PC-9 (cell line): Measurements from ENCODE around the gene M1AP. TPM values are rescaled to one million over a fixed set of nuclear protein-coding genes. Genes with fewer than 3 reads are reported as not detected.
A peak's percentile ranks its signal among the peaks of the same experiment; 100 is the strongest.

Experiments used
- BruUV-seq: library from RNA; stranded (reverse); fragments of 400-500 nt; replicated peaks from 2 replicates; lab custom pipeline; 2021; lab: Mats Ljungman, UMichigan
- CTCF ChIA-PET: fragments of 300-600 bp; sonication (Branson Sonifier 250); formaldehyde crosslinking; loops from one replicate; lab custom pipeline; 2022; ENCODE audit warnings: antibody characterized with exemption; lab: Charles Lee
- POLR2A ChIA-PET: fragments of 300-600 bp; sonication (Branson Sonifier 250); formaldehyde crosslinking; loops from one replicate; lab custom pipeline; 2022; ENCODE audit warnings: antibody characterized with exemption; ENCODE audit not compliant: unreplicated experiment; lab: Charles Lee
- DNase-seq, 2 experiments: peaks; one replicate each; pipeline versions ENCODE4 v3.0.0 to v3.0.0-alpha.2; 2015 to 2022; ENCODE audit warnings: mixed read lengths in 1 of 2
- H2AFZ ChIP-seq: fragments of 200-600 bp; sonication (generic); 2 replicates; pipeline ENCODE4 v1.8.1; 2017; ENCODE audit warnings: antibody characterized with exemption
- H3F3A ChIP-seq: fragments of 200-600 bp; sonication (generic); 2 replicates; pipeline ENCODE4 v1.8.1; 2017; ENCODE audit warnings: antibody characterized with exemption, mild to moderate bottlenecking, low read depth; ENCODE audit not compliant: insufficient read depth
- H3K27ac ChIP-seq: fragments of 200-600 bp; sonication (generic); 2 replicates; pipeline ENCODE4 v1.6.1; 2016; ENCODE audit warnings: mixed run types
- H3K27me3 ChIP-seq: fragments of 200-600 bp; sonication (generic); 2 replicates; pipeline ENCODE4 v1.6.1; 2016; ENCODE audit warnings: low read depth, mixed run types; ENCODE audit not compliant: insufficient read depth
- H3K36me3 ChIP-seq: fragments of 200-600 bp; sonication (generic); 2 replicates; pipeline ENCODE4 v1.6.1; 2016; ENCODE audit warnings: low read depth, mixed run types
- H3K4me1 ChIP-seq: fragments of 200-600 bp; sonication (generic); replicated peaks from 2 replicates; pipeline ENCODE4 v1.6.1; 2016; ENCODE audit warnings: mixed run types; ENCODE audit not compliant: insufficient read depth
- H3K4me2 ChIP-seq: fragments of 200-600 bp; sonication (generic); 2 replicates; pipeline ENCODE4 v1.6.1; 2017; ENCODE audit warnings: mixed run types
- H3K4me3 ChIP-seq: fragments of 200-600 bp; sonication (generic); 2 replicates; pipeline ENCODE4 v1.6.1; 2016; ENCODE audit warnings: mixed run types
- H3K79me2 ChIP-seq: fragments of 200-600 bp; sonication (generic); 2 replicates; pipeline ENCODE4 v1.6.1; 2017; ENCODE audit warnings: low read depth, mixed run types
- H3K9me2 ChIP-seq: fragments of 200-600 bp; sonication (generic); 2 replicates; pipeline ENCODE4 v1.8.1; 2017; ENCODE audit warnings: mild to moderate bottlenecking; ENCODE audit not compliant: insufficient read depth
- H3K9me3 ChIP-seq: fragments of 200-600 bp; sonication (generic); 2 replicates; pipeline ENCODE4 v1.8.1; 2016; ENCODE audit warnings: low read depth; ENCODE audit not compliant: insufficient read depth
- H4K20me1 ChIP-seq: fragments of 200-600 bp; sonication (generic); 2 replicates; pipeline ENCODE4 v1.8.1; 2017; ENCODE audit not compliant: insufficient read depth
- CTCF ChIP-seq: fragments of 200-600 bp; sonication (generic); conservative IDR thresholded peaks from 2 replicates; pipeline ENCODE4 v1.6.1; 2017; ENCODE audit warnings: mixed run types, antibody characterized with exemption, mild to moderate bottlenecking, moderate library complexity
- EZH2 ChIP-seq: fragments of 200-600 bp; sonication (generic); IDR thresholded peaks from 2 replicates; pipeline ENCODE4 v1.8.0; 2017; ENCODE audit warnings: antibody characterized with exemption, low read depth
- intact Hi-C: fragments of 100-400 bp; cut with micrococcal nuclease; formaldehyde crosslinking; loops from one replicate; pipeline ENCODE4 v1.10.0; 2022; ENCODE audit not compliant: unreplicated experiment
- total RNA-seq: library from RNA; stranded (reverse); gene quantifications from 2 replicates; pipeline ENCODE4 v1.2.3, GENCODE V29; 2021

M1AP gene
- total RNA-seq, 1 experiment from 2014 or later, result 7.7 TPM

GRCh38 chr2:74529357-74530238, 118.5 kb downstream of the M1AP start, which contains the start of the genes AUP1 and HTRA2:
AUP1 (minus strand) TSS chr2:74529706; CDS start chr2:74529629, 77 bp downstream.
HTRA2 (plus strand) TSS chr2:74529933; CDS start chr2:74530007, 74 bp downstream.
- TF ChIP-seq EZH2 (no peak), CTCF (no peak)
- DNase-seq, result peak; percentile 97 to 98
- BruUV-seq, result no TSS peak
- H3K4me2 ChIP-seq, result peak within 1 kb of the TSS; percentile 99
- no peaks in the 10 kb centered on the region for H3K9me3 ChIP-seq
- ChIA-PET POLR2A (interaction anchor here (0.6 to 1.0 kb wide), 6 partner anchors 12 to 331 kb away, joined by 3 to 4 read pairs (median 3); no protein-coding TSS in a partner anchor), CTCF (interaction anchor here (0.5 to 0.7 kb wide), 2 partner anchors 46 to 58 kb away, joined by 3 to 8 read pairs; no protein-coding TSS in a partner anchor)
- H3F3A ChIP-seq, result peaks cover 12% of the 10 kb centered on the region; the same call in 1 of the 2 replicates
- H3K27me3 ChIP-seq, result no peaks in the 10 kb centered on the region
- peaks cover 37% of the 10 kb centered on the region for H3K79me2 ChIP-seq
- peaks cover 9% of the 10 kb centered on the region; the same call in 1 of the 2 replicates for H4K20me1 ChIP-seq
- H2AFZ ChIP-seq, result peak within 1 kb of the TSS; percentile 94
- peaks cover 18% of the 10 kb centered on the region for H3K4me1 ChIP-seq
- H3K4me3 ChIP-seq, result peak within 1 kb of the TSS; percentile 93
- no peaks in the 10 kb centered on the region for H3K9me2 ChIP-seq
- H3K36me3 ChIP-seq, result peaks cover 18% of the 10 kb centered on the region
- intact Hi-C loops, result loop anchor here (1.0 to 5.0 kb wide), 6 partner anchors 22 to 262 kb away; partner anchors contain the start of genes PCGF1 and TTC31
- H3K27ac ChIP-seq, result peak within 1 kb of the TSS; percentile 48

GRCh38 chr2:74528600-74529356, 119.4 kb downstream of the M1AP start:
- Histone ChIP-seq H3K36me3 (peaks cover 18% of the 10 kb centered on the region), H3K9me3 (no peaks in the 10 kb centered on the region), H3K4me3 (peak overlapping the region; percentile 93), H3K27ac (peak overlapping the region; percentile 48), H4K20me1 (peaks cover 9% of the 10 kb centered on the region; the same call in 1 of the 2 replicates), H2AFZ (peak overlapping the region; percentile 83), H3K9me2 (no peaks in the 10 kb centered on the region), H3K4me2 (peak overlapping the region; percentile 99), H3K27me3 (no peaks in the 10 kb centered on the region), H3K79me2 (peaks cover 37% of the 10 kb centered on the region), H3F3A (peaks cover 12% of the 10 kb centered on the region; the same call in 1 of the 2 replicates), H3K4me1 (peaks cover 18% of the 10 kb centered on the region)
- ChIA-PET CTCF (no interaction called here), POLR2A (interaction anchor here (0.6 to 1.0 kb wide), 3 partner anchors 11 to 41 kb away, joined by 3 read pairs; no protein-coding TSS in a partner anchor)
- BruUV-seq, result TSS peak; percentile 58
- TF ChIP-seq EZH2 (no peak), CTCF (no peak)
- intact Hi-C loops, result loop anchor here (1.0 kb wide), 3 partner anchors 21 to 88 kb away; partner anchors contain the start of genes PCGF1 and TTC31
- no peak for DNase-seq

- H4K20me1 ChIP-seq, result peaks cover 9% of the 10 kb centered on the region; the same call in 1 of the 2 replicates
- H3K9me2 ChIP-seq, result no peaks in the 10 kb centered on the region
- ChIA-PET POLR2A (no interaction called here), CTCF (no interaction called here)
- H3K9me3 ChIP-seq, result no peaks in the 10 kb centered on the region
- DNase-seq, result no peak
- no peaks in the 10 kb centered on the region for H3K27me3 ChIP-seq
- TF ChIP-seq CTCF (no peak), EZH2 (no peak)
- no peak overlapping the region for H3K27ac ChIP-seq
- H3K4me3 ChIP-seq, result peak overlapping the region; percentile 93; the same call in 1 of the 2 replicates
- peak overlapping the region; percentile 99 for H3K4me2 ChIP-seq
- peaks cover 18% of the 10 kb centered on the region for H3K4me1 ChIP-seq
- H3K36me3 ChIP-seq, result peaks cover 18% of the 10 kb centered on the region
- H3K79me2 ChIP-seq, result peaks cover 37% of the 10 kb centered on the region
- no TSS peak for BruUV-seq
- no peak overlapping the region for H2AFZ ChIP-seq
- intact Hi-C loops, result no loop called here
- peaks cover 12% of the 10 kb centered on the region; the same call in 1 of the 2 replicates for H3F3A ChIP-seq
Measured at GRCh38 chr2:74527741-74528140, 120.4 kb downstream of the M1AP start.
